CD4-positive, CD25-positive, alpha-beta regulatory T cell (primary cell): ENCODE measurements around the gene PDE7B. TPM values are rescaled to one million over a fixed set of nuclear protein-coding genes. Genes with fewer than 3 reads are reported as not detected.

ENCODE experiments used
- ATAC-seq, 2 donors: fragments of 150-1000 bp; cut with Tn5 transposase; one replicate each; pipeline ENCODE4 v1.10.0; 2021; ENCODE audit warnings: low read depth in 2 of 2, moderate number of reproducible peaks in 2 of 2, moderate library complexity in 1 of 2
- DNase-seq, 3 donors: peaks; one replicate each; pipeline versions ENCODE4 v3.0.0 to v3.0.0-alpha.2; 2012 to 2022; ENCODE audit warnings: mixed read lengths in 1 of 3
- H3K27ac ChIP-seq: one replicate; pipeline ENCODE4 v1.7.0; 2013; ENCODE audit warnings: mild to moderate bottlenecking, low read length; ENCODE audit not compliant: insufficient read depth, poor library complexity, severe bottlenecking
- H3K27me3 ChIP-seq: one replicate; pipeline ENCODE4 v1.7.0; 2013; ENCODE audit warnings: low read length; ENCODE audit not compliant: control insufficient read depth, insufficient read depth
- H3K36me3 ChIP-seq: one replicate; pipeline ENCODE4 v1.7.0; 2013; ENCODE audit warnings: mild to moderate bottlenecking, low read length, moderate library complexity; ENCODE audit not compliant: control insufficient read depth, insufficient read depth
- H3K4me1 ChIP-seq: 2 replicates; pipeline ENCODE4 v1.7.0; 2013; ENCODE audit warnings: mild to moderate bottlenecking, low read length; ENCODE audit not compliant: insufficient read depth, control insufficient read depth, poor library complexity, severe bottlenecking
- H3K4me3 ChIP-seq: one replicate; pipeline ENCODE4 v1.7.0; 2013; ENCODE audit warnings: low read depth, mild to moderate bottlenecking, low read length, moderate library complexity
- H3K9me3 ChIP-seq, 2 experiments: 1 replicate in 1 of 2; 2 replicates in 1 of 2; pipeline ENCODE4 v1.7.0; 2013; ENCODE audit warnings: low read length in 2 of 2, mild to moderate bottlenecking in 1 of 2, moderate library complexity in 1 of 2; ENCODE audit not compliant: control insufficient read depth in 2 of 2
- H3K27ac Mint-ChIP-seq, 3 donors: one replicate each; pipeline ENCODE4 v1.8.0; 2020 to 2022; ENCODE audit warnings: mild to moderate bottlenecking in 3 of 3, mixed read lengths in 3 of 3, moderate library complexity in 2 of 3
- H3K27me3 Mint-ChIP-seq: one replicate; pipeline ENCODE4 v1.8.0; 2022; ENCODE audit warnings: mild to moderate bottlenecking, mixed read lengths
- H3K36me3 Mint-ChIP-seq: one replicate; pipeline ENCODE4 v1.8.0; 2020; ENCODE audit warnings: mixed read lengths
- H3K4me1 Mint-ChIP-seq, 4 donors: one replicate each; pipeline ENCODE4 v1.8.0; 2020 to 2022; ENCODE audit warnings: mixed read lengths in 4 of 4, mild to moderate bottlenecking in 1 of 4
- H3K4me3 Mint-ChIP-seq, 4 donors: one replicate each; pipeline ENCODE4 v1.8.0; 2020 to 2022; ENCODE audit warnings: mild to moderate bottlenecking in 4 of 4, mixed read lengths in 4 of 4, moderate library complexity in 3 of 4
- H3K9me3 Mint-ChIP-seq, 7 donors: one replicate each; pipeline ENCODE4 v1.8.0; 2020 to 2022; ENCODE audit warnings: mixed read lengths in 7 of 7, mild to moderate bottlenecking in 3 of 7, moderate library complexity in 2 of 7
- polyA plus RNA-seq, 4 donors: library from polyadenylated mRNA; unstranded; fragments of 300-500 nt; fragmentation: Illumina TruSeq; gene quantifications; one replicate each; pipeline ENCODE4 v1.2.3, GENCODE V29; 2021
- total RNA-seq: library from RNA; stranded (reverse); gene quantifications from one replicate; pipeline ENCODE4 v1.2.3, GENCODE V29; 2022

PDE7B gene
- 0.25 TPM for total RNA-seq
- under 1 TPM in 3 of 4 donors, not detected in 1; 0.03 to 0.08 (median 0.06) TPM for polyA plus RNA-seq

GRCh38 chr6:135851442-135852271, at the start of gene PDE7B:
TSS of gene PDE7B (plus strand) at chr6:135851701.
- H3K36me3 Mint-ChIP-seq, result no peaks in the 10 kb centered on the region
- ATAC-seq (peak; percentile 53 to 71), DNase-seq (peak; percentile 2 to 39 (median 13))
- Histone ChIP-seq H3K27ac (no peak within 1 kb of the TSS), H3K4me3 (peak within 1 kb of the TSS; percentile 68), H3K36me3 (no peaks in the 10 kb centered on the region), H3K4me1 (peaks cover 11% of the 10 kb centered on the region), H3K27me3 (peaks cover 9% of the 10 kb centered on the region), H3K9me3 (no peaks in the 10 kb centered on the region)
- peak within 1 kb of the TSS; percentile 12 to 88 (median 85) for H3K27ac Mint-ChIP-seq
- H3K4me3 Mint-ChIP-seq, result peak within 1 kb of the TSS; percentile 55 to 83 (median 76)
- peaks cover 0 to 1% (median 0%) of the 10 kb centered on the region in 7 donors for H3K9me3 Mint-ChIP-seq
- H3K4me1 Mint-ChIP-seq, result peaks cover 0 to 24% (median 15%) of the 10 kb centered on the region in 4 donors
- peaks cover 20% of the 10 kb centered on the region for H3K27me3 Mint-ChIP-seq

GRCh38 chr6:135801755-135802465, 49.6 kb upstream of the PDE7B start:
- DNase-seq, result no peak
- no peak overlapping the region for H3K4me3 ChIP-seq
- Mint-ChIP-seq H3K27me3 (no peaks in the 10 kb centered on the region), H3K4me3 (no peak overlapping the region), H3K27ac (no peak overlapping the region), H3K9me3 (peaks cover 0 to 3% (median 0%) of the 10 kb centered on the region in 7 donors), H3K4me1 (no peaks in the 10 kb centered on the region), H3K36me3 (no peaks in the 10 kb centered on the region)
- H3K27ac ChIP-seq, result no peak overlapping the region
- ATAC-seq, result no peak
- H3K36me3 ChIP-seq, result no peaks in the 10 kb centered on the region
- no peaks in the 10 kb centered on the region for H3K27me3 ChIP-seq
- H3K9me3 ChIP-seq, result no peaks in the 10 kb centered on the region
- H3K4me1 ChIP-seq, result no peaks in the 10 kb centered on the region

- Histone ChIP-seq H3K36me3 (no peaks in the 10 kb centered on the region), H3K27ac (no peak overlapping the region), H3K4me3 (no peak overlapping the region), H3K9me3 (no peaks in the 10 kb centered on the region), H3K27me3 (peaks cover 2% of the 10 kb centered on the region), H3K4me1 (no peaks in the 10 kb centered on the region)
- Mint-ChIP-seq H3K27me3 (peaks cover 5% of the 10 kb centered on the region), H3K9me3 (peaks cover 0 to 10% (median 0%) of the 10 kb centered on the region in 7 donors), H3K36me3 (no peaks in the 10 kb centered on the region), H3K4me1 (no peaks in the 10 kb centered on the region), H3K4me3 (no peak overlapping the region), H3K27ac (no peak overlapping the region)
- no peak for DNase-seq
- ATAC-seq, result no peak
These were observed 41.0 kb upstream of the PDE7B start for GRCh38 chr6:135810486-135810885.

GRCh38 chr6:135811170-135811569, 40.3 kb upstream of the PDE7B start:
- peaks cover 0 to 10% (median 0%) of the 10 kb centered on the region in 7 donors for H3K9me3 Mint-ChIP-seq

GRCh38 chr6:135811644-135812526, 39.6 kb upstream of the PDE7B start:
- ATAC-seq (no peak), DNase-seq (no peak)
- Mint-ChIP-seq H3K27ac (no peak overlapping the region), H3K9me3 (peaks cover 0 to 10% (median 0%) of the 10 kb centered on the region in 7 donors), H3K4me3 (no peak overlapping the region), H3K36me3 (no peaks in the 10 kb centered on the region), H3K4me1 (no peaks in the 10 kb centered on the region), H3K27me3 (peaks cover 5% of the 10 kb centered on the region)
- no peaks in the 10 kb centered on the region for H3K36me3 ChIP-seq
- no peaks in the 10 kb centered on the region for H3K9me3 ChIP-seq
- H3K27me3 ChIP-seq, result peaks cover 2% of the 10 kb centered on the region
- H3K4me3 ChIP-seq, result no peak overlapping the region
- no peak overlapping the region for H3K27ac ChIP-seq
- no peaks in the 10 kb centered on the region for H3K4me1 ChIP-seq

More at GRCh38 chr6:135811170-135811569, 40.3 kb upstream of the PDE7B start:
- peaks cover 5% of the 10 kb centered on the region for H3K27me3 Mint-ChIP-seq
- no peaks in the 10 kb centered on the region for H3K4me1 ChIP-seq
- no peak overlapping the region for H3K27ac Mint-ChIP-seq
- H3K4me3 ChIP-seq, result no peak overlapping the region
- ATAC-seq (no peak), DNase-seq (no peak)
- no peak overlapping the region for H3K27ac ChIP-seq
- peaks cover 2% of the 10 kb centered on the region for H3K27me3 ChIP-seq
- no peak overlapping the region for H3K4me3 Mint-ChIP-seq
- no peaks in the 10 kb centered on the region for H3K36me3 Mint-ChIP-seq
- no peaks in the 10 kb centered on the region for H3K9me3 ChIP-seq
- H3K4me1 Mint-ChIP-seq, result no peaks in the 10 kb centered on the region
- no peaks in the 10 kb centered on the region for H3K36me3 ChIP-seq

GRCh38 chr6:135813401-135813800, 38.1 kb upstream of the PDE7B start:
- Mint-ChIP-seq H3K4me3 (no peak overlapping the region), H3K9me3 (peaks cover 0 to 10% (median 0%) of the 10 kb centered on the region in 7 donors), H3K4me1 (no peaks in the 10 kb centered on the region), H3K36me3 (no peaks in the 10 kb centered on the region), H3K27ac (no peak overlapping the region), H3K27me3 (peaks cover 5% of the 10 kb centered on the region)
- peaks cover 2% of the 10 kb centered on the region for H3K27me3 ChIP-seq
- no peaks in the 10 kb centered on the region for H3K36me3 ChIP-seq
- DNase-seq, result no peak
- no peaks in the 10 kb centered on the region for H3K9me3 ChIP-seq
- H3K4me3 ChIP-seq, result no peak overlapping the region
- no peaks in the 10 kb centered on the region for H3K4me1 ChIP-seq
- ATAC-seq, result no peak
- no peak overlapping the region for H3K27ac ChIP-seq

- no peaks in the 10 kb centered on the region for H3K4me1 ChIP-seq
- Mint-ChIP-seq H3K27ac (no peak overlapping the region), H3K4me3 (no peak overlapping the region), H3K36me3 (no peaks in the 10 kb centered on the region), H3K4me1 (peaks cover 0 to under 1% (median 0%) of the 10 kb centered on the region in 4 donors), H3K27me3 (peaks cover 5% of the 10 kb centered on the region), H3K9me3 (peaks cover 0 to 9% (median 0%) of the 10 kb centered on the region in 7 donors)
- peaks cover 2% of the 10 kb centered on the region for H3K27me3 ChIP-seq
- H3K9me3 ChIP-seq, result no peaks in the 10 kb centered on the region
- no peak overlapping the region for H3K4me3 ChIP-seq
- ATAC-seq (no peak), DNase-seq (no peak)
- H3K36me3 ChIP-seq, result no peaks in the 10 kb centered on the region
- no peak overlapping the region for H3K27ac ChIP-seq
These were observed 37.5 kb upstream of the PDE7B start for GRCh38 chr6:135814043-135814442.
